ENCODE data around the gene RHPN2.
"Not testable (repeated sequence)": the region's sequence is repeated elsewhere in the genome, so short reads cannot be mapped to it uniquely, and the experiment has no call there.

The RHPN2 gene

GRCh38 chr19:33026602-33027001 is 38.1 kb downstream of the RHPN2 start:
- not testable (repeated sequence) for DNase-seq (ENCODE audit: low read depth)

- not testable (repeated sequence) for DNase-seq (ENCODE audit: low read depth)
Measured at GRCh38 chr19:33025468-33026238, 39.0 kb downstream of the RHPN2 start.

GRCh38 chr19:33024398-33024797 is 40.3 kb downstream of the RHPN2 start:
- no peak for DNase-seq (ENCODE audit: low read depth)

- DNase-seq (ENCODE audit: low read depth), result no peak
Measured at GRCh38 chr19:33022472-33023116, 42.1 kb downstream of the RHPN2 start.

GRCh38 chr19:33010891-33011290 is 53.8 kb downstream of the RHPN2 start:
- not testable (repeated sequence) for DNase-seq (ENCODE audit: low read depth)

- no peak for DNase-seq (ENCODE audit: low read depth)
Measured at GRCh38 chr19:33008738-33009137, 56.0 kb downstream of the RHPN2 start.

- DNase-seq (ENCODE audit: low read depth), result no peak
Measured at GRCh38 chr19:33005440-33005839, 59.2 kb downstream of the RHPN2 start.

- not testable (repeated sequence) for DNase-seq (ENCODE audit: low read depth)
Measured at GRCh38 chr19:33003424-33004024, 61.2 kb downstream of the RHPN2 start.

GRCh38 chr19:33002126-33002865 is 62.4 kb downstream of the RHPN2 start:
- DNase-seq (ENCODE audit: low read depth), result not testable (repeated sequence)

GRCh38 chr19:33000910-33001309 is 63.8 kb downstream of the RHPN2 start:
- no peak for DNase-seq (ENCODE audit: low read depth)

- no peak for DNase-seq (ENCODE audit: low read depth)
Measured at GRCh38 chr19:33000510-33000909, 64.2 kb downstream of the RHPN2 start.

- no peak for DNase-seq (ENCODE audit: low read depth)
Measured at GRCh38 chr19:32998722-32999121, 66.0 kb downstream of the RHPN2 start.

GRCh38 chr19:32997716-32998355 is 66.9 kb downstream of the RHPN2 start:
- DNase-seq (ENCODE audit: low read depth), result no peak

- not testable (repeated sequence) for DNase-seq (ENCODE audit: low read depth)
Measured at GRCh38 chr19:32997061-32997464, 67.6 kb downstream of the RHPN2 start.

GRCh38 chr19:32995966-32996365 is 68.7 kb downstream of the RHPN2 start:
- DNase-seq (ENCODE audit: low read depth), result not testable (repeated sequence)

GRCh38 chr19:32988724-32989123 is 76.0 kb downstream of the RHPN2 start:
- DNase-seq (ENCODE audit: low read depth), result no peak

GRCh38 chr19:32988254-32988653 is 76.4 kb downstream of the RHPN2 start:
- not testable (repeated sequence) for DNase-seq (ENCODE audit: low read depth)

- DNase-seq (ENCODE audit: low read depth), result not testable (repeated sequence)
Measured at GRCh38 chr19:32982488-32982887, 82.2 kb downstream of the RHPN2 start.

GRCh38 chr19:32979807-32980206 is 84.9 kb downstream of the RHPN2 start:
- DNase-seq (ENCODE audit: low read depth), result not testable (repeated sequence)

- DNase-seq (ENCODE audit: low read depth), result not testable (repeated sequence)
Measured at GRCh38 chr19:32977813-32978212, 86.9 kb downstream of the RHPN2 start.

- DNase-seq (ENCODE audit: low read depth), result no peak
Measured at GRCh38 chr19:32977280-32977679, 87.4 kb downstream of the RHPN2 start.

All from GM04504 (cell line).